HepG2 (cell line): ENCODE measurements around the gene EPB41L2. TPM values are rescaled to one million over a fixed set of nuclear protein-coding genes. Genes with fewer than 3 reads are reported as not detected.
A peak's percentile ranks its signal among the peaks of the same experiment; 100 is the strongest.

Experiments used
- ASH2L ChIP-seq: fragments of 300-600, 200-600 bp; sonication (generic); IDR thresholded peaks from 2 replicates; pipeline ENCODE4 v1.7.0; 2017; ENCODE audit warnings: low read depth, mild to moderate bottlenecking, moderate library complexity, mixed read lengths, low read length; ENCODE audit not compliant: insufficient read length
- BHLHE40 ChIP-seq: IDR thresholded peaks from 2 replicates; pipeline ENCODE4 v1.6.1; 2011; ENCODE audit warnings: low read length, improper control_type of control experiment
- MYNN ChIP-seq: sonication (generic); formaldehyde crosslinking; IDR thresholded peaks from 2 replicates; pipeline ENCODE4 v1.4.0; 2020; ENCODE audit warnings: mild to moderate bottlenecking, low read depth, missing genetic modification reagents
- PHB2 ChIP-seq: fragments of 450-650 bp; IDR thresholded peaks from 2 replicates; pipeline ENCODE4 v1.6.1; 2018; ENCODE audit not compliant: partially characterized antibody
- PPARG ChIP-seq: conservative IDR thresholded peaks from 2 replicates; pipeline ENCODE4 v1.6.1; 2016; ENCODE audit warnings: missing biosample characterization, missing genetic modification reagents
- RFX3 ChIP-seq: IDR thresholded peaks from 2 replicates; pipeline ENCODE4 v1.6.1; 2016; ENCODE audit warnings: missing biosample characterization, missing genetic modification reagents
- RXRA ChIP-seq: sonication (generic); formaldehyde crosslinking; IDR thresholded peaks from 2 replicates; pipeline ENCODE4 v1.5.1; 2020; ENCODE audit warnings: missing genetic modification reagents
- TAF1 ChIP-seq: sonication (generic); formaldehyde crosslinking; IDR thresholded peaks from 2 replicates; pipeline ENCODE4 v1.4.0; 2020; ENCODE audit warnings: missing genetic modification reagents
- TEF ChIP-seq: sonication (generic); formaldehyde crosslinking; IDR thresholded peaks from 2 replicates; pipeline ENCODE4 v1.5.0; 2020; ENCODE audit warnings: missing genetic modification reagents
- ZMYM3 ChIP-seq: sonication (generic); formaldehyde crosslinking; IDR thresholded peaks from 2 replicates; pipeline ENCODE4 v1.5.1; 2020; ENCODE audit warnings: mild to moderate bottlenecking, missing genetic modification reagents
- ZNF280B ChIP-seq: sonication (generic); formaldehyde crosslinking; IDR thresholded peaks from 2 replicates; pipeline ENCODE4 v1.5.0; 2020; ENCODE audit warnings: missing genetic modification reagents, mild to moderate bottlenecking, borderline replicate concordance
- ZNF282 ChIP-seq: fragments of 450-650 bp; IDR thresholded peaks from 2 replicates; pipeline ENCODE4 v1.6.1; 2018; ENCODE audit not compliant: partially characterized antibody
- ZNF652 ChIP-seq: IDR thresholded peaks from 2 replicates; pipeline ENCODE4 v1.6.1; 2016; ENCODE audit warnings: low read depth, borderline replicate concordance
- polyA plus RNA-seq, 8 experiments: library from polyadenylated mRNA; depleted of rRNA in 3 of 8; stranded (reverse) in 7 of 8; unstranded in 1 of 8; fragments of >200 nt; fragmentation: Illumina TruSeq in 4 of 8; extraction: Trizol in 4 of 8; gene quantifications; 2 replicates each; pipeline versions ENCODE4 v1.2.1 to v1.2.3, GENCODE V29; 2011 to 2016; ENCODE audit warnings: low read depth in 4 of 8, missing spikeins in 1 of 8, mixed read lengths in 1 of 8; ENCODE audit not compliant: insufficient read depth in 1 of 8
- total RNA-seq, 5 experiments: library from RNA; depleted of rRNA; stranded (reverse); fragments of >200 nt; fragmentation: Illumina TruSeq; extraction: Trizol; gene quantifications; 2 replicates each; pipeline ENCODE4 v1.2.3, GENCODE V29; 2016; ENCODE audit warnings: low read depth in 1 of 5
- TF ChIP-seq, protein P1 (sequence below): sonication (generic); formaldehyde crosslinking; IDR thresholded peaks from 2 replicates; pipeline ENCODE4 v1.4.0; 2020; ENCODE audit warnings: missing genetic modification reagents
- TF ChIP-seq, protein P2 (sequence below): sonication (generic); formaldehyde crosslinking; IDR thresholded peaks from 2 replicates; pipeline ENCODE4 v1.5.0; 2020; ENCODE audit warnings: mild to moderate bottlenecking, missing genetic modification reagents
- TF ChIP-seq, protein P3 (sequence below): sonication (generic); formaldehyde crosslinking; IDR thresholded peaks from 2 replicates; pipeline ENCODE4 v1.4.0; 2020; ENCODE audit warnings: missing genetic modification reagents

The EPB41L2 gene
- total and polyA plus RNA-seq, 2 of the 13 experiments (the other 11 are each of a cell fraction or from before 2014, with no cell fraction given): 41.7 to 56.4 TPM

DNA sequence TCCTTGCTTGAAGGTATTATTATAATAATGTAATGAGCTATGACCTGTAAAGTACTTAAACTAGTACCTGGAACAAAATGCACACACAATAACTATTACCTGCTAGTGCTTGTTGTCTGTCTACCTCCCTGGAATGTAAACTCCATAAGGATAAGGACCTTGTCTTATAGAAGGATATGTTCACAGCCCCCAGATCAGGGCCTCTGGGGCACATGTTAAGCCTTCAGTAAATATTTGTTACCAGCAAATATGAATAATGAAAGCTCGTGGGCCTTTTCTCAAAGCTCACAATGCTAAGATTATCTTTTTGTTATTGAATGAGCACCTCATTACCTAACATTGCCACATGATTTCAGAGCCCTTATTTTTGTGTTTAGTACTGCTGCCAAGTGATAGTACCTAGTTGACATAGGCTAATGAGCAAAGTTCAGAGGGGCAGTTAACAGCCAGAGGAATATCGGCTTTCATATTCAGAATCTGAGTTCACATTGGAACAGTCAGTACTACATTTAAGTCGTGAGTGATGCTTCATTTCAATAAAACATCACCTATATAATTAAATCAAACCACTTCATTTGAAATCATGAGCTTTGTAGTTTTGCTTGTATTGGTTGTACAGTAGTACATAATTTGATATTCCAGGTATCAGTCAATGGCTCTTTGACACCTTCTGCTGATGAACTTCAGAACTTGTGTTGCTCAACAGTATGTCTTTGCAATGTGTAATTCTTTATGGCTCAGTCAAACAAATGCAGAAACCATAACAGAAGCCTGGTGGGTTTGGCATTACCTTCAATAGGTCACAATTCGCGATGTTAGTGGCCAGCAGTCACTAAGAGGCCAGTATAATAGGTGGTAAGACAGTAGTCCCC lies 247.6 kb downstream of the EPB41L2 start (continued):
- TF ChIP-seq, protein P1, sequence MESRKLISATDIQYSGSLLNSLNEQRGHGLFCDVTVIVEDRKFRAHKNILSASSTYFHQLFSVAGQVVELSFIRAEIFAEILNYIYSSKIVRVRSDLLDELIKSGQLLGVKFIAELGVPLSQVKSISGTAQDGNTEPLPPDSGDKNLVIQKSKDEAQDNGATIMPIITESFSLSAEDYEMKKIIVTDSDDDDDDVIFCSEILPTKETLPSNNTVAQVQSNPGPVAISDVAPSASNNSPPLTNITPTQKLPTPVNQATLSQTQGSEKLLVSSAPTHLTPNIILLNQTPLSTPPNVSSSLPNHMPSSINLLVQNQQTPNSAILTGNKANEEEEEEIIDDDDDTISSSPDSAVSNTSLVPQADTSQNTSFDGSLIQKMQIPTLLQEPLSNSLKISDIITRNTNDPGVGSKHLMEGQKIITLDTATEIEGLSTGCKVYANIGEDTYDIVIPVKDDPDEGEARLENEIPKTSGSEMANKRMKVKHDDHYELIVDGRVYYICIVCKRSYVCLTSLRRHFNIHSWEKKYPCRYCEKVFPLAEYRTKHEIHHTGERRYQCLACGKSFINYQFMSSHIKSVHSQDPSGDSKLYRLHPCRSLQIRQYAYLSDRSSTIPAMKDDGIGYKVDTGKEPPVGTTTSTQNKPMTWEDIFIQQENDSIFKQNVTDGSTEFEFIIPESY (CRISPR knock-in tag): peak; percentile 43; the same call in 1 of the 2 replicates
- TF ChIP-seq ZNF282 (no peak), RFX3 (CRISPR knock-in tag) (peak; percentile 46; the same call in 1 of the 2 replicates), PPARG (CRISPR knock-in tag) (peak; percentile 83; the same call in 1 of the 2 replicates), RXRA (CRISPR knock-in tag) (peak; percentile 68; the same call in 1 of the 2 replicates), ZNF652 (CRISPR knock-in tag) (peak; percentile 11; the same call in 1 of the 2 replicates), ZMYM3 (peak; percentile 67), ASH2L (peak; percentile 99), PHB2 (no peak), ZNF280B (CRISPR knock-in tag) (no peak), TAF1 (CRISPR knock-in tag) (no peak), BHLHE40 (peak; percentile 87), TEF (CRISPR knock-in tag) (no peak), MYNN (no peak)
- TF ChIP-seq, protein P2, sequence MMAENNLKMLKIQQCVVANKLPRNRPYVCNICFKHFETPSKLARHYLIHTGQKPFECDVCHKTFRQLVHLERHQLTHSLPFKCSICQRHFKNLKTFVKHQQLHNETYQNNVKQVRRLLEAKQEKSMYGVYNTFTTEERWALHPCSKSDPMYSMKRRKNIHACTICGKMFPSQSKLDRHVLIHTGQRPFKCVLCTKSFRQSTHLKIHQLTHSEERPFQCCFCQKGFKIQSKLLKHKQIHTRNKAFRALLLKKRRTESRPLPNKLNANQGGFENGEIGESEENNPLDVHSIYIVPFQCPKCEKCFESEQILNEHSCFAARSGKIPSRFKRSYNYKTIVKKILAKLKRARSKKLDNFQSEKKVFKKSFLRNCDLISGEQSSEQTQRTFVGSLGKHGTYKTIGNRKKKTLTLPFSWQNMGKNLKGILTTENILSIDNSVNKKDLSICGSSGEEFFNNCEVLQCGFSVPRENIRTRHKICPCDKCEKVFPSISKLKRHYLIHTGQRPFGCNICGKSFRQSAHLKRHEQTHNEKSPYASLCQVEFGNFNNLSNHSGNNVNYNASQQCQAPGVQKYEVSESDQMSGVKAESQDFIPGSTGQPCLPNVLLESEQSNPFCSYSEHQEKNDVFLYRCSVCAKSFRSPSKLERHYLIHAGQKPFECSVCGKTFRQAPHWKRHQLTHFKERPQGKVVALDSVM: peak; percentile 63
- TF ChIP-seq, protein P3, sequence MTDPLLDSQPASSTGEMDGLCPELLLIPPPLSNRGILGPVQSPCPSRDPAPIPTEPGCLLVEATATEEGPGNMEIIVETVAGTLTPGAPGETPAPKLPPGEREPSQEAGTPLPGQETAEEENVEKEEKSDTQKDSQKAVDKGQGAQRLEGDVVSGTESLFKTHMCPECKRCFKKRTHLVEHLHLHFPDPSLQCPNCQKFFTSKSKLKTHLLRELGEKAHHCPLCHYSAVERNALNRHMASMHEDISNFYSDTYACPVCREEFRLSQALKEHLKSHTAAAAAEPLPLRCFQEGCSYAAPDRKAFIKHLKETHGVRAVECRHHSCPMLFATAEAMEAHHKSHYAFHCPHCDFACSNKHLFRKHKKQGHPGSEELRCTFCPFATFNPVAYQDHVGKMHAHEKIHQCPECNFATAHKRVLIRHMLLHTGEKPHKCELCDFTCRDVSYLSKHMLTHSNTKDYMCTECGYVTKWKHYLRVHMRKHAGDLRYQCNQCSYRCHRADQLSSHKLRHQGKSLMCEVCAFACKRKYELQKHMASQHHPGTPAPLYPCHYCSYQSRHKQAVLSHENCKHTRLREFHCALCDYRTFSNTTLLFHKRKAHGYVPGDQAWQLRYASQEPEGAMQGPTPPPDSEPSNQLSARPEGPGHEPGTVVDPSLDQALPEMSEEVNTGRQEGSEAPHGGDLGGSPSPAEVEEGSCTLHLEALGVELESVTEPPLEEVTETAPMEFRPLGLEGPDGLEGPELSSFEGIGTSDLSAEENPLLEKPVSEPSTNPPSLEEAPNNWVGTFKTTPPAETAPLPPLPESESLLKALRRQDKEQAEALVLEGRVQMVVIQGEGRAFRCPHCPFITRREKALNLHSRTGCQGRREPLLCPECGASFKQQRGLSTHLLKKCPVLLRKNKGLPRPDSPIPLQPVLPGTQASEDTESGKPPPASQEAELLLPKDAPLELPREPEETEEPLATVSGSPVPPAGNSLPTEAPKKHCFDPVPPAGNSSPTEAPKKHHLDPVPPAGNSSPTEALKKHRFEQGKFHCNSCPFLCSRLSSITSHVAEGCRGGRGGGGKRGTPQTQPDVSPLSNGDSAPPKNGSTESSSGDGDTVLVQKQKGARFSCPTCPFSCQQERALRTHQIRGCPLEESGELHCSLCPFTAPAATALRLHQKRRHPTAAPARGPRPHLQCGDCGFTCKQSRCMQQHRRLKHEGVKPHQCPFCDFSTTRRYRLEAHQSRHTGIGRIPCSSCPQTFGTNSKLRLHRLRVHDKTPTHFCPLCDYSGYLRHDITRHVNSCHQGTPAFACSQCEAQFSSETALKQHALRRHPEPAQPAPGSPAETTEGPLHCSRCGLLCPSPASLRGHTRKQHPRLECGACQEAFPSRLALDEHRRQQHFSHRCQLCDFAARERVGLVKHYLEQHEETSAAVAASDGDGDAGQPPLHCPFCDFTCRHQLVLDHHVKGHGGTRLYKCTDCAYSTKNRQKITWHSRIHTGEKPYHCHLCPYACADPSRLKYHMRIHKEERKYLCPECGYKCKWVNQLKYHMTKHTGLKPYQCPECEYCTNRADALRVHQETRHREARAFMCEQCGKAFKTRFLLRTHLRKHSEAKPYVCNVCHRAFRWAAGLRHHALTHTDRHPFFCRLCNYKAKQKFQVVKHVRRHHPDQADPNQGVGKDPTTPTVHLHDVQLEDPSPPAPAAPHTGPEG (CRISPR knock-in tag): no peak
